RCC 7860 (cell line): Measurements from ENCODE around the gene LEPROT.
"Not testable (repeated sequence)": the region's sequence is repeated elsewhere in the genome, so short reads cannot be mapped to it uniquely, and the experiment has no call there.

Experiments
- DNase-seq: peaks from one replicate; pipeline ENCODE4 v3.0.0-alpha.2; 2015; ENCODE audit warnings: low spot score
- FAIRE-seq: peaks from 2 replicates; lab custom pipeline; 2012; peaks lifted over from hg19 to GRCh38; lab: Jason Lieb, UNC

Gene LEPROT, protein sequence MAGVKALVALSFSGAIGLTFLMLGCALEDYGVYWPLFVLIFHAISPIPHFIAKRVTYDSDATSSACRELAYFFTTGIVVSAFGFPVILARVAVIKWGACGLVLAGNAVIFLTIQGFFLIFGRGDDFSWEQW

GRCh38 chr1:65420590-65421350 lies at the start of gene LEPROT, which contains the start of gene LEPR:
LEPROT (plus strand) TSS chr1:65420668; CDS start chr1:65420725, 57 bp downstream.
LEPR (plus strand) TSS chr1:65420668; CDS start chr1:65565566, 144,898 bp downstream.
- DNase-seq (peak; percentile 19), FAIRE-seq (no peak)

DNA sequence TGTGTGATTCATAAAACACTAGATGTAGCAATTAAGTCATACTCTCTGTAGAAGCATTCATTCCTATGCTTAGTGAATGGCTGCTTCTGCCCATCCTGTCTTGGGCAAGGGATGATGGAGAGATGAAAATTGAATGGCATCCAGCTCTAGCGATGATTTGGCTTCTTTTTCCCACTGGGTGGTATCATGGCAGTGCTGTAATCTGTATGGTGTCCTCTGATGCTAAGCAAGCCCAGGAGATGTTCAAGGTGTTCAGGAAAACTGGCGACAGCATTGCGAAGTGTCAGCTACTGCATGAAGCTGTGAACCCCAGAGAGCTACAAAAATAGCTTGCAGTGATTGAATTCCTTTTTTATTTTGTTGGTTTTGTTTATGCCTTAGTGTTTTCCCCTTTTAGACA lies 48.9 kb upstream of the LEPROT start:
- no peak for FAIRE-seq
- no peak for DNase-seq

DNA sequence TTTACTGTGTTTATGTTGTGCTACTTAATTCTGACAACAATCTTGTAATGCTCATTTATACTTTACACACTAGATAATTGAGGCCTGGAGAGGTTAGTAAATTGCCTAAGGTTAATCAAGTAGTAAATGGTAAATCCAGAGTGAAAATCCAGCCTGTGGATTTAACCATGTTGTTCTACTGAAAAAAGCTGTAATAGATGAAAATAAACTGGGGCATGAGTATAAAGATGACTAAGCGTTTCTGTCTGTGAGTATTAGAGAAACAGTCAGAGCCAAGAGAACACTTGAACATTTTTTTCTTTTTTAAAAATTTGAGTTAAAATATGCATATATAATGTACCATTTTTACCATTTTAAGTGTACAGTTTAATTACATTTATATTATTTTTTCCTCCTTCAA lies 47.9 kb upstream of the LEPROT start:
- DNase-seq (no peak), FAIRE-seq (peak; percentile 41)

DNA sequence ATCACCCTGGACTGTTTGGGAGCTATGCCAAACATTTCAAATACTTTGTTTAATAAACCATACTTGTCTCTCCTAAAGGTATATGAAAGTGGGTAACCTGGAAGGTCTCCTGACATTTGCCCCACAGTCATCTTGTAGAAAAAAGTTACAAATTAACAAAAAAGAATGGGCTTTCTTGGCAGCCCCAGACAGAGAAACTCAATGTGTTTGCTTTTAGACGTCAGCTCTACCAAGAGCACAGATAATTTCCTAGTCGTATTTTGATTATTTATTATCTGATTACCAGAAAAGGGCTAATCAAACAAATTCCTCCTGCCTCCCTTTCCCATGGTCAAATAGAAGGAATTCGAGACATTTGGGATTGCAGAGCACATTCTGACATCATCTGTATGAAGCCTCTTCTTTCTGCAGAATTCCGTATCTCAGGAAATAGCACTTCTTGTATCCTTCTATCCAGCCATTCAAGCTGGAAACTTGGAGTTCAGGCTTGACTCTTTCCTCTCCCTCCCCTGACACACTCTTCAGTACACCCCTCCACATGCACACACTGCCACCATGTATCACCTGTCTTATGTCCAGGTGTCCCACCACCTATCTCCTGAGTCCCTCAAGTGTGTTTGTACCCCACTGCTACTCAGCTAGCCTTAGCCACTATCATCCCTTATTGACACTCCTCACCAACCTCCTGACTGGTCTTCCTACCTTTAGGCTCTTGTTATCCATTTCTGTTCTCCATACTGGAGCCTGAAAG lies 42.8 kb upstream of the LEPROT start:
- no peak for FAIRE-seq

GRCh38 chr1:65378247-65378946 lies 42.1 kb upstream of the LEPROT start:
- DNase-seq (no peak), FAIRE-seq (no peak)

More for the DNA sequence above, 42.8 kb upstream of the LEPROT start:
- no peak for DNase-seq

DNA sequence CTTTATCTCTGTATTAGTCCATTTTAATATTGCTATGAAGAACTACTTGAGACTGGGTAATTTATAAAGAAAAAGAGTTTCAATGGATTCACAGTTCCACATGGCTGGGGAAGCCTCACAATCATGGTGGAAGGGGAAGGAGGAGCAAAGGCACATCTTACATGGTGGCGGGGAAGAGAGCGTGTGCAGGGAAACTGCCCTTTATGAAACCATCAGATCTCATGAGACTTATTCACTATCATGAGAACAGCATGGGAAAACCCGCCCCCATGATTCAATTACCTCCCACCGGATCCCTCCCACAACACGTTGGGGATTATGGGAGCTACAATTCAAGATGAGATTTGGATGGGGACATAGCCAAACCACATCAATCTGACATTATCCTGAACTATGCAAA lies 36.0 kb upstream of the LEPROT start:
- not testable (repeated sequence) for DNase-seq, FAIRE-seq

DNA sequence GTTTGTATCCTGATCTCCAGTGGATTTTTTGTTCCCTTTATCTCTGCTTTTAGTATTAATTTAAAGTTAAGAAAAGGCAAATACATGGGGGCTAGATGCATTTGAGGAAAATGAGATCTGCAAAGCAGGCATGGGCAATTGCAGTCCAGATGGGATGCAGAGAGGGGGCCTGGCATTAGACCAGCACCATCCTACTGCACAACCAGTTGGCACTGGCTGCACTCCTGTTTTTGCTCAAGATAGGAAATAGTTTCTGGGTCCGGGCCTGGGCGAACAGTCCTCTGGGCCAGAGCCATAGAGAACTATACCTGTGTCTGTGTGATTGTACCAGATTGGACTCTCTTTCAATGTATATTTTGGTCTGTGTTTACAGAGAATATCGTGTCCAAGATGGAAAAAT lies 34.0 kb upstream of the LEPROT start:
- FAIRE-seq (no peak), DNase-seq (no peak)

GRCh38 chr1:65387821-65388220 lies 32.6 kb upstream of the LEPROT start:
- no peak for DNase-seq
- no peak for FAIRE-seq

GRCh38 chr1:65388908-65389695 lies 31.4 kb upstream of the LEPROT start:
- no peak for DNase-seq
- no peak for FAIRE-seq

DNA sequence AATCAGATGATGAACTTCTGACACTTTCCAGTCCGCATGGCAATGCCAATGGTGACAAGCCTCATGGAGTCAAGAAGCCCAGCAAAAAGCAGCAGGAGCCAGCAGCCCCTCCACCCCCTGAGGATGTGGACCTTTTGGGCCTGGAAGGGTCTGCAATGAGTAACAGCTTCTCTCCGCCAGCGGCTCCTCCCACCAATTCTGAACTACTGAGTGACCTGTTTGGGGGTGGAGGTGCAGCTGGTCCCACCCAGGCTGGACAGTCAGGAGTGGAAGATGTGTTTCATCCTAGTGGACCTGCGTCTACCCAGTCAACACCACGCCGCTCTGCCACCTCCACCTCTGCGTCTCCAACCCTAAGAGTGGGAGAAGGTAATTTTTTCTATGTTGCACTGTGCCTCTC lies 28.0 kb upstream of the LEPROT start:
- DNase-seq (no peak), FAIRE-seq (no peak)

GRCh38 chr1:65393347-65393746 lies 27.1 kb upstream of the LEPROT start:
- FAIRE-seq, result no peak
- DNase-seq, result peak; percentile 37

- DNase-seq, result no peak
- no peak for FAIRE-seq
Observed at GRCh38 chr1:65393928-65394327, 26.5 kb upstream of the LEPROT start.

DNA sequence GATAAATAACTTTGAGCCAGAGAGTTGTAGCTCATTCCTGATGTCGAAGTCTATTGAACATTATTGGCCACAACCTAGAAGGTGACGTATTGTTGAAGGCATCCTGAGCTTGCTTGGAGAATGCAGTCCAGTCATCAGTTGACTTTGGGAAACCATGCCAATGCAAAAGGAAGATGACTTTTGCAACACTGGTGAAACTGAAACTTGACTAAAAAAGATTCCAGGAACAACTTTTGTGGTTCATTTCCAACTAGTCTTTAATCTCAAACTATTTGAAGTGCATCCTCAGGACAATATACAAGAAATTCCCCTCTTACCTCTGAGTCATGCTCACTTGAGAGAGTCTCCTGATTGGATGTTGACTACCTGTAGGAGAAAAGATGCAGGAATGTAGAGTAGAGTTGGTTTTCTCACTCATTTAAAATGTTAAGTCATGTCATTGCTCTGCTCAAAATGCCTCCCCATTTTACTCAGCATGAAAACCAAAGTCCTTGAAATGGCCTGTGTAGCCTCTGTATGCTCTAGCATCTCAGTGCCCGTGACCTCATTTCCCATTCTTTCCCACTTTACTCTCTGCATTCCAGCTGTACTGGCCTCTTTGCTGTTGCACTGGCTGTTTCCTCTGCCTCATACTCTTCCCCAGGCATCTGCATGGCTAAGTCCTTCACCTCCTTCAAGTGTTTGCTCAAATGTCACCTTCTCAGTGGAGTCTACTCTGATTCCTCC lies 24.4 kb upstream of the LEPROT start:
- DNase-seq, result peak; percentile 71
- no peak for FAIRE-seq

DNA sequence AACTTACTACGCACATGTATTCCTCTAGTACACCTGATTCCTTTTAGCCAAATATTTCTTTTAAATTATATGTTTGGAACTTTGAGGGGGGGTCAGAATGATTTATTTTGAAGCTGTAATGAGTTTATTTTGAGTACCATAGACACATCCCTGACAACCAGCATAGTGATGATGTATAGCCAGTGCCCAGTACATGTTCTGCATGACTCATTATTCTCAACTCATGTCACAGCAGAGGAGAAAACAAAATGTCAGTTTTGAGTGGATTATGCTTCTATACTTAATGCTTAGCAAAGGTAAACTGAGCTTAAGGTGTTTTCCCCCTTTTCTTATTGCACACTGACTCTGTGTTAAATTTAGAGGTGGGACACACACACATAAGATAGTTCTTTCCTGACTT lies 22.4 kb upstream of the LEPROT start:
- DNase-seq (no peak), FAIRE-seq (no peak)

- DNase-seq (no peak), FAIRE-seq (no peak)
Observed at GRCh38 chr1:65399003-65399402, 21.5 kb upstream of the LEPROT start.

DNA sequence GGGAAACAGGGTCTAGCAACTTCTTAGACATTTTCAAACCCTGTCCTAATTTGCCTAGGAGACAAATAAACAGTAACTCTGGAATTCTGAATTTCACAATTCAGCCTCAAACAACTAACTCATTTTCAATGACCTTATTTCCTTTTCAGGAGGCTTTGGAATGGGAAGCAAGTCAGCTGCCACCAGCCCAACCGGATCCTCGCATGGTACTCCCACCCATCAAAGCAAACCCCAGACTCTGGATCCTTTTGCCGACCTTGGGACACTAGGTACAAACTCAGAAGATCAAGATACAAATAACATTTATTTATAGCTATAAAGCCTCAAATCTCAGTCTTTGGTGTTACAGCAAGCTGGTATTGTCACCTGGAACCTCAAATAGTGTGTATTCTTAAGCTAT lies 18.9 kb upstream of the LEPROT start:
- DNase-seq (no peak), FAIRE-seq (no peak)

GRCh38 chr1:65404941-65405340 lies 15.5 kb upstream of the LEPROT start:
- FAIRE-seq, result no peak
- no peak for DNase-seq

- FAIRE-seq (peak; percentile 83), DNase-seq (peak; percentile 67)
Observed at GRCh38 chr1:65407877-65408276, 12.6 kb upstream of the LEPROT start.

DNA sequence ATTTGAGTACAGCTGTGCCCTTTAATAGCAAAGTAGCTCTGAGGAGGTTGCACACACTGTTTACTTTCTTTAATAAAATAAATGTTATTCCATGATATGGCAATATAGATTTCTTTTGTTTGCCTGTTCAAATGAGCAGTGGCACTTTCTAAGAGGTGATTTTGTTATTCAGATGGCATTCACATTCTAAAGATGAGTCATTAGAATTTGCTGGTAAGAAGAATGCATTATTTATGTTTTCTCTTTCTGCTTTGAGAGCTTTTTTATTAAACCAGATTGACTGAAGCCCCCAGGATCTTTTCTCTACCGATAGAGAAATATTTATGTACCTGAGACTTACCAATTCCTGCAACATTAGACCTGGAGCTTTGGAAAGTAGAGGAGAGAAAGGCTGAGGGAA lies 11.2 kb upstream of the LEPROT start:
- FAIRE-seq (no peak), DNase-seq (no peak)

GRCh38 chr1:65409816-65410326 lies 10.6 kb upstream of the LEPROT start:
- DNase-seq (no peak), FAIRE-seq (no peak)
